BLaER1 (cell line): ENCODE measurements around the gene STPG4.

Source experiments
- H3K27ac ChIP-seq: shearing (Covaris generic); formaldehyde crosslinking; 2 replicates; pipeline ENCODE4 v1.8.1; 2022
- H3K27me3 ChIP-seq: shearing (Covaris generic); formaldehyde crosslinking; 2 replicates; pipeline ENCODE4 v1.8.1; 2022
- H3K36me3 ChIP-seq: shearing (Covaris generic); formaldehyde crosslinking; 2 replicates; pipeline ENCODE4 v1.8.1; 2022
- H3K4me1 ChIP-seq: shearing (Covaris generic); formaldehyde crosslinking; 2 replicates; pipeline ENCODE4 v1.8.1; 2022
- H3K4me2 ChIP-seq: shearing (Covaris generic); formaldehyde crosslinking; 2 replicates; pipeline ENCODE4 v1.8.1; 2022
- H3K4me3 ChIP-seq: shearing (Covaris generic); formaldehyde crosslinking; 2 replicates; pipeline ENCODE4 v1.8.1; 2022
- H3K9ac ChIP-seq: shearing (Covaris generic); formaldehyde crosslinking; 2 replicates; pipeline ENCODE4 v1.8.1; 2022
- H3K9me3 ChIP-seq: shearing (Covaris generic); formaldehyde crosslinking; 2 replicates; pipeline ENCODE4 v1.8.1; 2022
- H4K20me1 ChIP-seq: shearing (Covaris generic); formaldehyde crosslinking; 2 replicates; pipeline ENCODE4 v1.8.1; 2022
- Cebpa-rat ChIP-seq: shearing (Covaris generic); IDR thresholded peaks from 2 replicates; pipeline ENCODE4 v1.8.1; 2022

The STPG4 gene

GRCh38 chr2:47069628-47070154 is 85.4 kb downstream of the STPG4 start:
- Histone ChIP-seq H3K27me3 (no peaks in the 10 kb centered on the region), H3K9ac (0 out of 2 replicates have a peak overlapping the region, but pooled peaks have one; percentile 7), H3K36me3 (peaks cover 97% of the 10 kb centered on the region), H3K27ac (no peak overlapping the region), H3K4me3 (no peak overlapping the region; the same call in 1 of the 2 replicates), H3K4me2 (peak overlapping the region; percentile 87), H3K9me3 (no peaks in the 10 kb centered on the region), H4K20me1 (peaks cover 100% of the 10 kb centered on the region), H3K4me1 (peaks cover 84% of the 10 kb centered on the region)
- TF ChIP-seq Cebpa-rat, result no peak

- Histone ChIP-seq H3K4me2 (peak overlapping the region; percentile 87), H4K20me1 (peaks cover 100% of the 10 kb centered on the region), H3K27ac (no peak overlapping the region), H3K4me1 (peaks cover 90% of the 10 kb centered on the region), H3K4me3 (no peak overlapping the region; the same call in 1 of the 2 replicates), H3K9ac (0 out of 2 replicates have a peak overlapping the region, but pooled peaks have one; percentile 7), H3K27me3 (no peaks in the 10 kb centered on the region), H3K9me3 (no peaks in the 10 kb centered on the region), H3K36me3 (peaks cover 97% of the 10 kb centered on the region)
- TF ChIP-seq Cebpa-rat, result no peak
Measured at GRCh38 chr2:47068981-47069627, 86.0 kb downstream of the STPG4 start.

GRCh38 chr2:47067788-47068407 is 87.2 kb downstream of the STPG4 start:
- Histone ChIP-seq H3K4me1 (peaks cover 95% of the 10 kb centered on the region), H3K36me3 (peaks cover 97% of the 10 kb centered on the region), H3K27ac (no peak overlapping the region)

GRCh38 chr2:47065771-47066380 is 89.2 kb downstream of the STPG4 start:
- Histone ChIP-seq H4K20me1 (peaks cover 100% of the 10 kb centered on the region), H3K9me3 (no peaks in the 10 kb centered on the region), H3K36me3 (peaks cover 100% of the 10 kb centered on the region), H3K27ac (no peak overlapping the region), H3K27me3 (no peaks in the 10 kb centered on the region), H3K4me2 (peak overlapping the region; percentile 21; the same call in 1 of the 2 replicates), H3K4me1 (peaks cover 94% of the 10 kb centered on the region), H3K9ac (no peak overlapping the region), H3K4me3 (no peak overlapping the region)
- TF ChIP-seq Cebpa-rat, result no peak

More at GRCh38 chr2:47067788-47068407, 87.2 kb downstream of the STPG4 start:
- no peak for TF ChIP-seq Cebpa-rat
- H3K4me3 ChIP-seq, result no peak overlapping the region
- no peak overlapping the region for H3K9ac ChIP-seq
- H4K20me1 ChIP-seq, result peaks cover 100% of the 10 kb centered on the region
- peak overlapping the region; percentile 87; the same call in 1 of the 2 replicates for H3K4me2 ChIP-seq
- H3K27me3 ChIP-seq, result no peaks in the 10 kb centered on the region
- no peaks in the 10 kb centered on the region for H3K9me3 ChIP-seq

GRCh38 chr2:47065343-47065742 is 89.8 kb downstream of the STPG4 start:
- no peak overlapping the region for H3K9ac ChIP-seq
- no peak for TF ChIP-seq Cebpa-rat
- no peak overlapping the region for H3K27ac ChIP-seq
- H3K36me3 ChIP-seq, result peaks cover 100% of the 10 kb centered on the region
- no peak overlapping the region for H3K4me3 ChIP-seq
- peaks cover 93% of the 10 kb centered on the region for H3K4me1 ChIP-seq
- H4K20me1 ChIP-seq, result peaks cover 100% of the 10 kb centered on the region
- H3K27me3 ChIP-seq, result no peaks in the 10 kb centered on the region
- H3K9me3 ChIP-seq, result no peaks in the 10 kb centered on the region
- H3K4me2 ChIP-seq, result peak overlapping the region; percentile 21; the same call in 1 of the 2 replicates

- no peak overlapping the region for H3K4me3 ChIP-seq
- H3K36me3 ChIP-seq, result peaks cover 100% of the 10 kb centered on the region
- no peak overlapping the region; the same call in 1 of the 2 replicates for H3K4me2 ChIP-seq
- no peak overlapping the region for H3K27ac ChIP-seq
- peaks cover 100% of the 10 kb centered on the region for H4K20me1 ChIP-seq
- no peaks in the 10 kb centered on the region for H3K27me3 ChIP-seq
- TF ChIP-seq Cebpa-rat, result no peak
- H3K9me3 ChIP-seq, result no peaks in the 10 kb centered on the region
- peaks cover 89% of the 10 kb centered on the region for H3K4me1 ChIP-seq
- H3K9ac ChIP-seq, result no peak overlapping the region
Measured at GRCh38 chr2:47064106-47064505, 91.0 kb downstream of the STPG4 start.

GRCh38 chr2:47063538-47063930 is 91.6 kb downstream of the STPG4 start:
- Histone ChIP-seq H3K9ac (no peak overlapping the region), H3K4me2 (no peak overlapping the region), H3K27ac (no peak overlapping the region), H3K27me3 (no peaks in the 10 kb centered on the region), H3K4me1 (peaks cover 89% of the 10 kb centered on the region), H4K20me1 (peaks cover 100% of the 10 kb centered on the region), H3K9me3 (no peaks in the 10 kb centered on the region), H3K4me3 (no peak overlapping the region), H3K36me3 (peaks cover 97% of the 10 kb centered on the region)
- TF ChIP-seq Cebpa-rat, result no peak

GRCh38 chr2:47062681-47063537 is 92.2 kb downstream of the STPG4 start:
- Histone ChIP-seq H4K20me1 (peaks cover 100% of the 10 kb centered on the region), H3K27ac (no peak overlapping the region), H3K4me3 (no peak overlapping the region), H3K9me3 (no peaks in the 10 kb centered on the region), H3K36me3 (peaks cover 91% of the 10 kb centered on the region), H3K4me2 (no peak overlapping the region), H3K9ac (no peak overlapping the region), H3K27me3 (no peaks in the 10 kb centered on the region), H3K4me1 (peaks cover 89% of the 10 kb centered on the region)
- TF ChIP-seq Cebpa-rat, result no peak

- peaks cover 100% of the 10 kb centered on the region for H4K20me1 ChIP-seq
- no peak for TF ChIP-seq Cebpa-rat
- H3K4me2 ChIP-seq, result no peak overlapping the region
- no peak overlapping the region for H3K4me3 ChIP-seq
- no peaks in the 10 kb centered on the region for H3K9me3 ChIP-seq
- H3K36me3 ChIP-seq, result peaks cover 83% of the 10 kb centered on the region
- H3K27me3 ChIP-seq, result no peaks in the 10 kb centered on the region
- no peak overlapping the region for H3K9ac ChIP-seq
- H3K27ac ChIP-seq, result no peak overlapping the region
- peaks cover 89% of the 10 kb centered on the region for H3K4me1 ChIP-seq
Measured at GRCh38 chr2:47061944-47062678, 93.0 kb downstream of the STPG4 start.
